Raji (cell line): ENCODE data around the gene ASB1.

Source experiments
- POLR2A ChIP-seq: IDR thresholded peaks from 2 replicates; pipeline ENCODE4 v1.6.1; 2011; ENCODE audit warnings: low read depth, low read length, control low read depth; ENCODE audit not compliant: insufficient read depth

ASB1 gene

GRCh38 chr2:238445409-238446190, 18.9 kb downstream of the ASB1 start:
- TF ChIP-seq POLR2A: no peak

- no peak for TF ChIP-seq POLR2A
Measured at GRCh38 chr2:238446371-238446770, 19.6 kb downstream of the ASB1 start.

- no peak for TF ChIP-seq POLR2A
Measured at GRCh38 chr2:238448031-238448955, 21.6 kb downstream of the ASB1 start.

GRCh38 chr2:238449241-238449640, 22.5 kb downstream of the ASB1 start:
- TF ChIP-seq POLR2A: no peak

GRCh38 chr2:238449909-238450417, 23.2 kb downstream of the ASB1 start:
- no peak for TF ChIP-seq POLR2A

- TF ChIP-seq POLR2A: no peak
Measured at GRCh38 chr2:238450440-238450861, 23.7 kb downstream of the ASB1 start.

GRCh38 chr2:238453842-238454241, 27.1 kb downstream of the ASB1 start:
- no peak for TF ChIP-seq POLR2A

- no peak for TF ChIP-seq POLR2A
Measured at GRCh38 chr2:238456449-238456848, 29.7 kb downstream of the ASB1 start.

- TF ChIP-seq POLR2A: no peak
Measured at GRCh38 chr2:238456970-238457926, 30.5 kb downstream of the ASB1 start.

GRCh38 chr2:238457927-238458324, 31.2 kb downstream of the ASB1 start:
- no peak for TF ChIP-seq POLR2A

- no peak for TF ChIP-seq POLR2A
Measured at GRCh38 chr2:238458651-238459050, 31.9 kb downstream of the ASB1 start.

- TF ChIP-seq POLR2A: no peak
Measured at GRCh38 chr2:238459081-238459629, 32.4 kb downstream of the ASB1 start.

- TF ChIP-seq POLR2A: no peak
Measured at GRCh38 chr2:238461051-238461450, 34.3 kb downstream of the ASB1 start.

- no peak for TF ChIP-seq POLR2A
Measured at GRCh38 chr2:238461491-238461890, 34.8 kb downstream of the ASB1 start.
